ENCODE data around the gene KCNIP3.
"Not testable (repeated sequence)": the region's sequence is repeated elsewhere in the genome, so short reads cannot be mapped to it uniquely, and the experiment has no call there.

KCNIP3 gene

GRCh38 chr2:95389245-95390119, 92.3 kb downstream of the KCNIP3 start:
- peak; percentile 65 for DNase-seq

DNA sequence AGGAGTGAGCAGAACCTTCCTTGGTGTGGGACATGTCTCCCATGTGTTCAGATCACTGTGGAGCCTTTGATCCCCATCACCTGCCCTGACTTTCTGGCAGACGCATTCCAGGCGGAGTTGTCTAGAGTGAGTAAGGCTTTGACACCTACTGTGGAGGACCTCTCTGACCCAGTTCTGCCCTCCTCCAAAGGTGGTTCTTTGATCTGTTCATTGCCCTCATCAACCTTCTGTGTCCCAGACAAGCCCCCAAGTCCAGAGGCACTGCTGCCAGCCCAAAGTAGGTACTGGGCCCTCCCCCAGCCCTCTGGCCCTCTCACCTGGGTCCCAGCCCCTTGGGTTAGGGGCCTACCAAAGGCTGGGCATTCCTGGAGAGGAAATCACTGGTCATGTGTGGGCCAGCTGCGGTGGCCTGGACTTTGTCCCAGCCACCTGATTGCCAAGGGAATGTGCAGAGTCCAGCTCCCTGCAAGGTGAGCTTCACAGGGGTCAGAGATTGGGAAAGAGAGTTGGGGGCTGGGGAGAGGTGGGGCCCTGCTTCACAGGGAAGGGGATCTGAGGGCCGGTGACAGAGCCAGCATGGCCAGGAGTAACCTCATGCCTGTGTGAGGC, 93.2 kb downstream of the KCNIP3 start:
- DNase-seq = no peak

- DNase-seq = no peak
These were observed 93.8 kb downstream of the KCNIP3 start for GRCh38 chr2:95390881-95391321.

GRCh38 chr2:95391641-95392310, 94.6 kb downstream of the KCNIP3 start:
- no peak for DNase-seq

GRCh38 chr2:95392320-95392719, 95.2 kb downstream of the KCNIP3 start:
- no peak for DNase-seq

- DNase-seq = no peak
These were observed 95.7 kb downstream of the KCNIP3 start for GRCh38 chr2:95392730-95393455.

GRCh38 chr2:95393901-95394300, 96.8 kb downstream of the KCNIP3 start:
- DNase-seq = no peak

DNA sequence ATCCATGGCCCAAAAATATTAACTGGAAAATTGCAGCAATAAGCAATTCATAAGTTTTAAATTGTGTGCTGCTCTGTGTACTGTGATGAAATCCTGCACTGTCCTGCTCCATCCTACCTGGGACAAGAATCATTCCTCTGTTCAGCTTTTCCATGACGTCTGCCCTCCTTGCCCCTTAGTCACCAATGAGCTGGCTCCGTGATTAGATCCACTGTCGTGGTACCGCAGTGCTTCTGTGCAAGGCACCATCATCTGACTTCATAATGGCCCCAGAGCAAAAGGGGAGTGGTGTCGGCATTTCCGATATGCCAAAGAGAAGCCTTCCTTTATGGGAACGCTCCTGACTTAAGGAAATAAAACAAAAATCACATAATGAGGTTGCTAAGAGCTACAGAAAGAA, 101.9 kb downstream of the KCNIP3 start:
- no peak for DNase-seq

DNA sequence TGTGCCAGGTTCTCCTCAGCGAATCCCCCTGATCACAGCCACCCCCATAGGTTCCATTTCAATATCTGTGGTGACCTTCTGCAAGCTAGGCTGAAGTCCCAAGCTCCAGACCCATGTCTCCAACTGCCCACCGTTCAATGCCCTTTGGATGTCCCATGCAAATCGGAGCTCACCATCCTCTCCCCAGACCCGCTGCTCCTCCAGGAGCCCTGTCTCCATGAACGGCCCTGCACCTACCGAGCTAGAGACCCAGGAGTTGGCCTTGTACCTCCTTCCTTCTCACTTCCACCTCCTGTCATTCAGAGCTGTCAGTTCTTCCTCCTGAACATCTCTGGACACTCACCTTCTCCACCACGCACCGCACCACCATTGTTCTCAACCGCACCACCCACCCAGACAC, 104.3 kb downstream of the KCNIP3 start:
- DNase-seq = no peak

GRCh38 chr2:95402004-95402369, 104.8 kb downstream of the KCNIP3 start:
- DNase-seq = not testable (repeated sequence)

GRCh38 chr2:95402370-95403203, 105.4 kb downstream of the KCNIP3 start, which contains the start of gene FAHD2A:
TSS of gene FAHD2A (plus strand) at chr2:95402708. CDS start at chr2:95405559, 2,851 bp downstream.
- DNase-seq = peak; percentile 97

DNA sequence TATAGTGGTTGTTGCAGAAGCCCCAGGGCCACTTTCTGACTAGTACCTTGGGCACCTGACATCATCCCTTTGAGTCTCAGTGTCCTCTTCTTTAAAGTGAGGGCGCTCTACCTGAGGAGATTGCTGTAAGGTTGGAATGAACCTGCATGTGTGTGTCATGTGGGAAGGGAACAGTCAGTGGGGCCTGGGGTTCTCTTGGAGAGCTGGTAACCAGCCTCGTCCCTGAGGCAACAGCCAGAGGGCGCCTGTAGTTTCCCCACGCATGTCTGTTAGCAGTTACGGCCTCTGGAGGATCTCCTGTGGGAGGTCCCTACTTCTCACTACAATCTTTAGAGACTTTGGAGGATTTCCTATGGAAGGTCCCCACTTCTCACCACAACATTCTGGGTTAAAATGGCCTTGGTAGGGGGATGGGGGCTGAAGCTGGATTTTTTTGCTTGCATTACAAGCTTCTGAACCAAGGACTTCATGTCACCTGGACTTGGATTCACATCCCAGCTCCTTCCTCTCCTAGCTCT, 106.1 kb downstream of the KCNIP3 start:
- DNase-seq = peak; percentile 54

GRCh38 chr2:95403824-95404223, 106.7 kb downstream of the KCNIP3 start:
- not testable (repeated sequence) for DNase-seq

DNA sequence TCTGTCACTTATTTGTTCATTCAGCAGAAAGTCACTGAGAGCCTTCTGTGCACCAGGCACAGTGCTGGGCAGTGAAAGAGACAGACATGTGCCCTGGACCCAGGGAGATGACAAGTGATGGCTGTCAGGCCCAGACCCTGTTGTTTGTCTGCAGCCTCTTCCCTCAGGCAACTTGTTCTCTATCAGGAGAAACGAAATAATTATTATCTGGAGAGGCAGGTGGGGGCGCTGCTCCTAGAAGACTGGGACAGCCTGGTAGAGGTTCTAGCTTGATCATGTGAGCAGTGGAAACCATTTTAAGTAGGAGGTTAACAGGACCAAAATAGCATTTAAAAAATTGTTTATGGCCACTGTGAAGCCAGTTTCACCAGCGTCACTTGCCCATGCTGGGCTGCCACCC, 107.5 kb downstream of the KCNIP3 start:
- not testable (repeated sequence) for DNase-seq

DNA sequence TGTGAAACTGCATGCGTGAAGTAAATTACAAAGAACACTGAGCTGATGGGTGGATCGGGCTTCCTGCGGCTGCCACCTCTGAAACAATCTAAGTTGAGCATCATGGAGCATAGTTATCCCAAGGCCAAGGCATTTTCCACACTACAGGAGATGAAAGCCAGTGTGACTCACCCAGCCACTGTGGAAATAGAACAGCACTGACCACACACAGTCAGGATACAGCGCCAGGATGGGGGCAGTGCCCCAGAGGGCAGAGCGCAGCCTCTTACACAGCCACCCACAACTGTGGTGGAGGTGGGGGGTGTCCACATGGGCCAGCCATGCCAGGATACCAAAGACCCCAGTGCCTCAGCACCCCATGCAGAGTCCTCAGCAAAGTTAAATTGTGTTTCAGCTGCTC, 114.1 kb downstream of the KCNIP3 start:
- not testable (repeated sequence) for DNase-seq

DNA sequence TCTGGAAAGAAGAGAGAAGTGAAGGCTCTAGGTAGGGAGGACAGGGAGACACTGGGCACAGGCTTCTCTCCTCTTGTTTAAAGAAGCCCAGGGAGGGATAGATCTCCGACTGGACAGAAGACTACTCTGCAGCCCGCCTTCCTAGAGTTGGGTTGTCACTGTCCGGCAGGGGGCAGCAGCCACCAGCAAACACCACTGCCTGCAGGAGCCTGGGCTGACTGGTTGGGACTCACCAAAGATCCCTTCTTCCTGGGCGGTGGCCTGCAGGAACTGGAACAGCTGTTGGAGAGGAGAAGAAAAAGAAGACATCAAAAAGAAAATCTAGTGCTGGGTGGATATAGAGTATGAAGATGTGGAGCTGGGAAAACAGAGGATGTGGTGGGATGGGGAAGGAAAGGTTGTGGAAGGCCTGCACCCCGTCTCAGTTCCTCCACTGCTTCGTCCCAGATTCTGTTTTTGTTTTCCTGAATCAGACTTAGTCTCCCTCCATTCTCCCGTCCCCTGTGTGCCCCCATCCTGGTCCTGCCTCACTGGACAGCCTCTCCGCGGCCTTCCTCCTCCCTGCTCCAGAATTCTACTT, 117.0 kb downstream of the KCNIP3 start:
- peak; percentile 72 for DNase-seq

GRCh38 chr2:95415138-95415537, 118.0 kb downstream of the KCNIP3 start:
- not testable (repeated sequence) for DNase-seq

DNA sequence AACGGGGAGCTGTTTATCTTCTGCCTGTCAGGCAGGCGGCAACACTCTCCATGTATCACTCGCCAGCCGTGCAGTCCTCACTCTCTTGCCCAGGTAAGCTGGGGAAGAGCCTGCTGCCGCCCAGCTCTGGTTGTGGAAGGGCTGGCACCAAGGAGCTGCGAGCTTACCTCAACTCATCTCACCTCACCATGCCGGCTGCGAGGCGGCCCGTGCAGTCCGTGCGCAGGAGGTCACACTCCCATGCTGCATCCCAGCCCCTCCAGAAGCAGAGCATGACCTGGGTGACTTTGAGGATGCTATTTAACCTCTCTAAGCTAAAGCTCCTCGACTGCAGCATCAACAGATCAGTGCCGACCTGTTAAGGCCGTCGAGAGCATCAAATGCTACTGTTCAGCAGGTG, 118.4 kb downstream of the KCNIP3 start:
- DNase-seq = not testable (repeated sequence)

DNA sequence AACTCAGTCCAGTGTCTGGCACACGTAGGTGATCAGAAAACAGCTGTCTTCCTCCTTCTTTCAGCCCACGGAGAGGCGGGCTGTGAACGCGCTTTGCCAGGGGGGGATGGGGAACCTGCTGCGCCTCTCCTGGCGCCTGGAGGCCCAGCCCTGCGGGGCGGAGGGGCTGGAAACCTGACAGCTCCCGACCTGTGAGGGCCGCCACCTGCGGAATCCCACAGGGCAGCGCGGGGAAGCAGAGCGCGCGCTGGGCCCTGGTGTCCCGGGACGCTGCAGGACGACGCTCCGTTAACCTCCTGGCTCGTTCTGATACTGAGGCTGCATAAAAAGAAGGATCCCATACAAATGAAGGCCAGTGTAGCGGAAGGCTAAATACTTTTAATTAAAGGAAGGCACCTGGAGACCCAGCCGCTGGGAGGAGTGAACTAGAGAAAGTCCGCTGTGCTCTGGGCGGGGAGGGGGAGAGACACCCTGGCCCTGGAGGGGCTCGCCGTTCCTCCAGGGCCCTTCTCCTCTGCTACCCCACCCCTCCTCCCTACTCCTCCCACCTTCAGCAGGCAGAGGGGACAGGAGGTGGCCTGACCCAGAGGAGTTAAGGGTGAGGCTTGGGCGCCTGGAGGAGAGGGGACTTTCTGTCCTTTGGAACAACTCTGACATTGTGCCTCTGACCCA, 130.2 kb downstream of the KCNIP3 start:
- not testable (repeated sequence) for DNase-seq

- DNase-seq = not testable (repeated sequence)
These were observed 132.8 kb downstream of the KCNIP3 start for GRCh38 chr2:95429748-95430467.
